ENCODE measurements around the gene AQP1.

AQP1 gene

DNA sequence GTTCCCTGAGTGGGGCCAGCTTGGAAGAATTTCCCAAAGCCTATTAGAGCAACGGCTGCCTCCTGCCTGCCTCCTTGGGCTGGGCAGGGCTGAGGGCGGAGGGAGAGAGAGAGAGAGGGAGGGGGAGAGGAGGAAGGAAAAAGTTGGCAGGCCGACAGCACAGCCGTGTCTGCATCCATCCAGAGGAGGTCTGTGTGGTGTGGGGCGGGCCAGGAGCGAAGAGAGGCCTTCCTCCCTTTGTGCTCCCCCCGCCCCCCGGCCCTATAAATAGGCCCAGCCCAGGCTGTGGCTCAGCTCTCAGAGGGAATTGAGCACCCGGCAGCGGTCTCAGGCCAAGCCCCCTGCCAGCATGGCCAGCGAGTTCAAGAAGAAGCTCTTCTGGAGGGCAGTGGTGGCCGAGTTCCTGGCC lies at the start of gene AQP1:
Gene AQP1, plus strand, starts transcription at position 293 of the 409 bp plus-strand sequence. Its CDS starts 57 bp downstream, at position 350.
- DNase-seq: no peak

DNA sequence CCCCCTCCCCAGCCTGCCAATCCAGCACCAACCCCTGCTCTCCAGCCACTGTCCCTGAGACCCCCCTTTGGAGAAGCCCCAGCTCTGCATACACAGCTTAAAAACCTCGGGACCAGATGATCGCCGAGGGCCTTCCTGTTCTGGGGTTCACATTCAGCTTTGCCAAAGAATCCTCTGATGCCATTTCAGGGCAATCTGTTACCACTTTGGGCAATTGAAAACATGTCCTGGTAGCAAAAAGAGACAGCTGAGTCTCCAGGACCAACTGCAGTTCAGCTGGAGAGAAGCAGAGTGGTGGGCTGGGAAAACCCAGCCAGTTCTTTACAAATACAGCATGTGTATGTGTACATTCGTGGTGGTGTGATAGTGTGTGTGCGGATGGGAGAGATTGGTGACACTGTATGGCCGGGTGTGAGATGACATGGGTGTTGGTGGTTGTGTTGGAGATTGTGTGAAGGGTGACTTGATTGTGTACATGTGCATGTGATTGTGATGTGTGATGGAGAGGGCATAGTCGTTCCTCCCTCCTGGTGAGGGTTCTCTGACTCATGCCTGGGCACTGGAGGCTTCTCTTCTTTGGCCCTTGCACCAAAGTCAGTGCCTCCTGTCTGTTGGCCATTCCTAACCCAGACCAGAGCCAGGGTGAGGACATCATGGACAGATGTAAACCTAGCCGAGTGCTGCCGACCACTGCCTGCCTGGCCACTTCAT lies 48.5 kb upstream of the AQP1 start:
- DNase-seq: no peak

- DNase-seq: no peak
Observed at GRCh38 chr7:30863706-30864035, 48.0 kb upstream of the AQP1 start.

GRCh38 chr7:30864101-30864500 lies 47.6 kb upstream of the AQP1 start:
- DNase-seq: no peak

DNA sequence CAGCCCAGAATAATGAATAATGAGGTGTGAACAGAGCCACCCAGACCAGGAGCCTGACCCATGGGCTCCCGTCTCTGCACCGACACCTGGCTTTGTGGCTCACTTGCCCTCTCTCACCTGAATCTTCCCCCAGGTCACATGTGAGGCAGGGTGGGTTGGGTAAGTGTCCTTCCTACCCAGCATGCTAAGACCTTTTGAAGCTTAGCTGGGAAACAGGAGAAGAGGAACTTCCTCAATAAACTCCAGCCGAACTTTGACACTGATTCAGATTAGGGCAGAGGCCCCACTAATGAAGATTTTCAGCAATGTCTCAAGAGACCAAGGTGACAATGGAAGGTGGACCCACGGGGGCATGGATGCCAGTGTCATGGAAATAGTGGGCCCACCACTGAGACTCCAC lies 46.6 kb upstream of the AQP1 start:
- no peak for DNase-seq

- DNase-seq: no peak
Observed at GRCh38 chr7:30865821-30866220, 45.8 kb upstream of the AQP1 start.

GRCh38 chr7:30866939-30867338 lies 44.7 kb upstream of the AQP1 start:
- no peak for DNase-seq

GRCh38 chr7:30867483-30867882 lies 44.2 kb upstream of the AQP1 start:
- no peak for DNase-seq

GRCh38 chr7:30869794-30870611 lies 41.6 kb upstream of the AQP1 start:
- DNase-seq: no peak

DNA sequence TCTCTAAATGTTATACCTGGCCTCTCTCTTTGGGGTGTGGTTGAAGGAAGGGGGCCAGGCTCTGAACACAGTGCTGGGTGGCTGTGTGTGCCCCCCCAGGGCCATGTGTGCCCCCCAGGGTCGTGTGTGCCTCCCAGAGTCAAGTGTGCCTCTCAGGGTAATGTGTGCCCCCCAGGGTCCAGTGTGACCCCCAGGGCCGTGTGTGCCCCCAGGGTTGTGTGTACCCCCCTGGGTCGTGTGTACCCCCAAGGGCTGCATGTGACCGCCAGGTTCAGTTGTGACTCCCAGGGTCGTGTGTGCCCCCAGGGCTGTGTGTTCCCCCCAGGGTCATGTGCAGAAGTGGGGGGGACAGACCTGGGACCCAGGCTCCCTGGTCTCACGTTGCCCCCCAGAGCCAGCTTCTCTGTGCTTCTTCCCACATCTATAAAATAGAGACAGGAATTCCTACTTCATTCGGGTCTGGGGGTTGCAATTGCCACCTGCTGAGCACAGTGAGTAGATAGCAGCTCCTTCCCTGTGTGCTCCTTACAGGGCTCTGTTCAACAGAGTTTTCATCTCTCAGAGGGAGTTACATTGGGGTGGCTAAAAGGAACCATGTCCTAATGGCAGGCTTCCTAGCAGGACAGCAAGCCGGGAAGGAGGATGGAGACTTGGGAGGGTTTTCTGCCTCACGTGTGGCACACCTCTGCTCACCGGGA lies 40.7 kb upstream of the AQP1 start:
- no peak for DNase-seq

DNA sequence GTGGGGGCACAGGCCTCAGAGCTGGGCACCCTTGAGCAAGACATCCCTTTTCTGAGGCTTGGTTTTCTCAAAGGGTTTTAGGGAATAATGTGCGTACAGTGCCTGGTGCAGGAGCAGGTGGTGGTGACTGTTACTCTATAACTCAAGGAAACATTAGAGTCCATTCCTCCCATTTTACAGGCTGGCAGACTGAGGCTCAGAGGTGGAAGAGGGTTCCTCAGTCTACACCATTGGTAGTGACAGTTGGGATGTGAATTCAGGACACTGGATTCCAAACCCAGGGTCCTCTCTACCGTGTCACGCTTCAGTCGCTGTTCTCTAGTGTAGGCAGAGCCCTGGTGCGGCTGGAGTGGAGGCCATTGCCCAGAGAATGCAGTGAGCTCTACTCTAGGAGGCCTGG lies 40.0 kb upstream of the AQP1 start:
- DNase-seq: no peak

- no peak for DNase-seq
Observed at GRCh38 chr7:30873207-30873606, 38.4 kb upstream of the AQP1 start.

GRCh38 chr7:30873656-30874055 lies 38.0 kb upstream of the AQP1 start:
- DNase-seq: no peak

DNA sequence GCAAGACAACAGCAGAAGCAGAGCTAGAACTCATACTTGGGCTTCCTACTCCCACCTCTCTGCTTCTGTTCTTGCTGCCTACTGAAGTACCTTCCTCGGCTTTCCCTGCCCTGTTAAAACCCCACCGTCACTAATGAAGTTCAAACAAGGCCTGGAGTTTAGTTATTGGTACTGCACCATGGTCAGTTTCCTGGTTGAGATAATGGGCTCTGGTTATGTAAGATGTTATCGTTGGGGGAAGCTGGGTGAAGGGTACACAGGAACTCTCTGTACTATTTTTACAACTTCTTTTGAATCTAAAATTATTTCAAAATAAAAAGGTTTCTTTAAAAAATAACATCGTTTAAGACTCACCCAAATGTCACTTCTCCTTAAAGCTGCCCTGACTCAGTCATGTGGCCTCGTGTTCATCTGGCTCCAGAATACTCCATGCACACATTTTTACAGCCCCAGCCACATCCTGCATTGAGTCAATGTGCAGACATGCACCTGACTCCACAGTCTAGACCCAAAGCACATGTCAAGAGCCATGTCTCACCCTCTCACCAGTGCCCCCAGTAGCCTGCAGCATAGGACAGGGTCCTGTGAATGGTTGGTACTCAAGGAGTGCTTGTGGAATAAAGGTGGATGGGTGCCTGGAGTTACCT lies 36.9 kb upstream of the AQP1 start:
- DNase-seq: no peak

DNA sequence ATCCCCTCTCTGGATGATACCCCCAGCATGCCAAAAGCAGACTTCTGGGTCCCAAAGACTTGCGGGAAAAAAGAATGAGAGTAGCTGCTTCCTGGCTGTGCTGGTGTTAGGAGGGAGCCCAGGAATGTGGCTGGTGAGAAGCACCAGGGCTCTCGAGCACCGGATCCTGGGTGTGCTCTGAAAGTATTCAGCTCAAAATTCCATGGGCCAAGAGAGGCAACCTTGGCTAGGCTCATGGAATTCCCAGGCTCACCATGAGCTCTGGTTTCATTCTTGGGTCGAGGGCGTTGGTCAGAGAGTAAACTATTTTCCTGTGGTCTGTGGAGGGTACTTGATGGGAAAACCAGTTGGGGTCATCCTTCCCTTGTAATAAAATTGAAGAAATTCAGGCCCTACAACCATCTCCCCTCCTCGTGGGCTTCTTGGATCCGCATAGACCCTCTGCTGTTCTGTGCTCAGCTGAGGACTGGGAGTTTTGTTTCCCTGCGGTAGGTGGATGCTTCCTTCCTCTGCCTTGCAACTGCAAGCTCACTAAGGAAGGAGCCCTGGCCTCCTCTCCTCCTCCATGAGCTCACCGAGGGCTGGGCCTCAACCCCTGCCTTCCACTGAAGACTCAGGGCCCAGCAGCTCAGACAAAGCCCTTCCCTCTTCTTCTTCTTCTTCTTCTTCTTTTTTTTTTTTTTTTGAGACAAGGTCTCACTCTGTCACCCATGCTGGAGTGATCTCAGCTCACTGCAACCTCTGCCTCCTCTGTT lies 34.5 kb upstream of the AQP1 start:
- DNase-seq: no peak

DNA sequence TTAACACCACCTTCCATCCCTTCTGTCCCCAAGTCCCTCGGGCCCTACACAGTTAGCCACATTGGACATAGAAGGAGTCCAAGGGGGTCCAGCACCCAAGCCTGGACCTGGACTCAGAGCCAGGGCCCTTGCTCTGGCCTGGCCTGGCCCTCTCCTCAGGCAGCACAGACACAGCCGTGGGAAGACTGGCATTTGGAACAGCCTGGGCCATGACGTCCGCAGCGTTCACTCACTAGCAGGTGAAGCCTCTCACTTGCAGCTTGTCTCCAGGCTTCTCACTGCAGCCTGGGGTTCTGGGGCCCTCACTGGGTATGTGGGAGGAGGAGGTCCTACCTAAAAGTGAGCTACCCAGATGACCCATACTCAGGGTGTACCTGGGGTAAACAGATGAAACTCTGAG lies 33.7 kb upstream of the AQP1 start:
- DNase-seq: no peak

DNA sequence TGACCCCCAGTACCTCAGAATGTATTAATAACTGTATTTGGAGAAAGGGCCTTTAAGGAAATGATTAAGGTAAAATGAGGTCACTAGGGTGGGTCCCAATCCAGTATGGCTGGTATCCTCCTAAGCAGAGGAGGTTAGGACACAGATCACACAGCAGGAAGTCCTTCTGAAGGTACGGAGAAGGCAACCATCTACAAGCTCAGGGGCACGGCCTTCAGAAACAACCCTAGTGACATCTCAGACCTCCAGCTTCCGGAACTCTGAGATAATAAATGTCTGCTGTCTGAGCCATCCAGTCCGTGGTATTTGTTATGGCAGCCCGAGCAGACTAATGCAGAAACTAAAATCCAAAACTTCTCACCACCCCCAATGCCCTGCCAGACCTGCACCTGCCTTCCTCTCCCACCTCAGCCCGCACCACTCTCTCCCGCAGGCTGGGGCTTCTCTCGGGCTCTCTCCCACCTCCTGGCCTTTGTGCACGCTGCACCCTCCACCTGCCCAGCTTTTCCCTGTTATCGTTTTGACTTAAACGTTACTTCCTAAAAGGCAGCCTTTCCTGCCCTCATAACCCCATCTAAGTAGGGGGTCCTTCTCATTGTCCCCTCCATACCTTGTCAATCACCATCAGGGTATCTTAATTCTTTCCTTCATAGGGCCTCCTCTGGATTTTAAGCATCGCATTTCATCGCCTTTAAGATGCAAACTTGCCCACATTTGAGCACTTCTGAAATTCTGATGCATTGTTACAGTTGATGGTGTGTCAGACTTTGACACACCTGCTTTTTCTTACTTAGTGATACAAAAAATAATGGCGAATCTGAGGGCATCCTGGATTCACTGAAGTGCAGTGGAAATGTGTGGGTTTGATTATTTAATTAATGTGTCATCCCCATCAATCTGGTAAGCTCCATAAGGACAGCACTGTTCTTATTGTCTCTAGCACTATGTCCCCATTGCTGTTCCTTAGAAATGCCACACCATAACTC lies 32.2 kb upstream of the AQP1 start:
- DNase-seq: no peak

- no peak for DNase-seq
Observed at GRCh38 chr7:30880125-30880720, 31.4 kb upstream of the AQP1 start.

DNA sequence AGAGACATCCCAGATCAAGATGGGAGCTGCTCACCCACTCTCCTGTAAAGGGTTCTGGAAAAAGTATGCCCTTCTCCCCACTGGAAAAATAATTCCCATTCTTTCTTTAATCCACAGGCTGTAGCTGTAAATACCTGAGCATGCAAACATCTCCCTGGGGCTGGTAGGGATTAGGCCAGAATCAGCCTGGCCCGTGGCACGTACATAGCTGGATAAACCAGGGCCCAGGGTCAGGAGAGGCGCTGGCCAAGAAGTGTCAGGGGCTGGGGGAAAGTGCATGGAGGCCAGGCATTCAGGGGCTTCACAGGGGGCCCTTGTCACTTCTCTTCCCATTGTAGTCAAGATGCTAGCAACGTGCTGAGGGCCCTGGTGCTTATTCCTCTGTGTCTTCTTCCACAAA lies 30.7 kb upstream of the AQP1 start:
- no peak for DNase-seq

DNA sequence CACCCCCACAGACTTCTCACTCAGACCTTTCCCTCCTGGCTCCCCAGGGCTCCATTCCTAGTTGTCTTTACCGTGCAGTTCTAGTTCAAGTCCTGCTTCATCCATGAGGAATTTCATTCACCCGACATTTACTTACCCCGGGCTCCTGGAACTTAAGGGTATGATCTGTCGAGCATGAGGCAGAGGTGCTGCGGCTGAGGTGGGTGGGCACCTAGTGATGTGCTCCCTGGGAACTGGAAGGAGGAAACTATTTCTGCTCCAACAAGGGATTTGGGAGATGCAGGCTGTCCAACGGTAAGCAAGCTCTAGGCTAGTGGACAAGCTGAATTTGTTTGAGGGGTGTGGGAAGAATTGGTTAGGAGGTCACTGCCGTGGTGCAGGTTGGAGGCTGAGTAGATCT lies 30.2 kb upstream of the AQP1 start:
- no peak for DNase-seq

DNA sequence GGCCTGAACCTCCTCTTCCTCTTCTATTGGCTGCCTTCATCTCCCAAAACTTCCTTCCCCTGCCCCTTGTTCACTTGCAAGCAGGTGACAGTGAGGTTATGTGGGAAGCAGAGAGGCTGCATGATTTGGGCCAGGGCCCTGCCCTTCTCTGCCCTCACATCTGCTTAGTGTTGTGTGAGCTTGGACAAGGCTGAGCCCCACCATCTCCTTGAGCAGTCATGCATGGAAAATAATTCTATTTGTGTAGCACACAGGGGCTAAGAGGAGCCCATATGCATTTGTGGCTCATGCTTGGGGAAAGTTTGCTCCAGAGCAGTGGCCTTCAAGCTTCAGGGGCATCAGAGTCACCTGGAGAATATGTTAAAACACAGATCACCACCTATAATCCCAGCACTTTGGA lies 26.8 kb upstream of the AQP1 start:
- no peak for DNase-seq

Data from CD4-positive, alpha-beta T cell treated with Interleukin-15 for 1 hour (primary cell).